Ramos (cell line): ENCODE data around the gene ZSWIM8.
"Not testable (repeated sequence)": the region's sequence is repeated elsewhere in the genome, so short reads cannot be mapped to it uniquely, and the experiment has no call there.

ENCODE experiments used
- in situ Hi-C: fragments of 300-500 bp; cut with MboI; formaldehyde crosslinking; loops from one replicate; pipeline ENCODE4 v1.14.3; 2022; ENCODE audit warnings: low sequenced_read_pairs; ENCODE audit not compliant: unreplicated experiment

Gene ZSWIM8

DNA sequence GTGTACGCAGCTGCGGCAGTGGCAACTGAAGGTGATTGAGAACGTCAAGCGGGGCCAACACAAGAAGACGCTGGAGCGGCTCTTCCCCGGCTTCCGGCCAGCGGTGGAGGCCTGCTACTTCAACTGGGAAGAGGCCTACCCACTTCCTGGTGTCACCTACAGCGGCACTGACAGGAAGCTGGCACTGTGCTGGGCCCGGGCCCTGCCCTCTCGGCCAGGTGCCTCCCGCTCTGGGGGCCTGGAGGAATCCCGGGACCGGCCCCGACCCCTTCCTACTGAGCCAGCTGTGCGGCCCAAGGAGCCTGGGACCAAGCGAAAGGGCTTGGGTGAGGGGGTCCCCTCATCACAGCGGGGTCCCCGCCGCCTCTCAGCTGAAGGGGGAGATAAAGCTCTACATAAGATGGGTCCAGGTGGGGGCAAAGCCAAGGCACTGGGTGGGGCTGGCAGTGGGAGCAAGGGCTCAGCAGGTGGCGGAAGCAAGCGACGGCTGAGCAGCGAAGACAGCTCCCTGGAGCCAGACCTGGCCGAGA, 6.5 kb downstream of the ZSWIM8 start:
- in situ Hi-C loops, result no loop called here

DNA sequence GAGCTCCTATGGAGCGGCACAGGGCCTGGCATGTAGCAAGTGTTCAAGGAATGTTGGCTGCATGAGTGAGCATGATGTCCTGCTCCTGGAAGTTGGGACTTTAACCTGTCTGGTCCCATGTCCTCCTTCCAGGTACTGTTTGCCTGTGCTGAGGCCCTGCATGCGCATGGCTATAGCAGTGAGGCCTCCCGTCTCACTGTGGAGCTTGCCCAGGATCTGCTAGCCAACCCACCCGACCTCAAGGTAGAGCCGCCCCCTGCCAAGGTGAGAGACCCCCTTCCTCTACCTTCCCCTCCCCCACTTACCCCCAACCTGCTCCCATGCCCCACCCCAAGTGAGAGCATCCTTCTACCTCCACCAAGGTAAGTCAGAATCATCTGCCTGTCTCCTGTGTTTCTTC, 8.1 kb downstream of the ZSWIM8 start:
- in situ Hi-C loops, result no loop called here

GRCh38 chr10:73795491-73795890, 10.1 kb downstream of the ZSWIM8 start:
- in situ Hi-C loops, result not testable (repeated sequence)

DNA sequence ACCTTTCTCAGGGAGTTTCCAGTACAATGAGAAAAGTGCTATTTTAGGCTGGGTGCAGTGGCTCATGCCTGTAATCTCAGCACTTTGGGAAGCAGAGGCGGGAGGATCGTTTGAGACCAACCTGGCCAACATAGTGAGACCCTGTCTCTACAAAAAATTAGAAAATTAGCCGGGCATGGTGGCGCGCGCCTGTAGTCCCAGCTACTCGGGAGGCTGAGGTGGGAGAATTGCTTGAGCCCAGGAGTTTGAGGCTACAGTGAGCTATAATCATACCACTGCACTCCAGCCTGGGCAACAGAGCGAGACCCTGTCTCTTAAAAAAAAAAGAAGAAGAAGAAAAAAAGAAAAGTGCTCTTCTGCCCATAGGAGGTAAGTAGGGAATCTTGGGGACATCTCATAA, 10.6 kb downstream of the ZSWIM8 start:
- in situ Hi-C loops, result not testable (repeated sequence)

DNA sequence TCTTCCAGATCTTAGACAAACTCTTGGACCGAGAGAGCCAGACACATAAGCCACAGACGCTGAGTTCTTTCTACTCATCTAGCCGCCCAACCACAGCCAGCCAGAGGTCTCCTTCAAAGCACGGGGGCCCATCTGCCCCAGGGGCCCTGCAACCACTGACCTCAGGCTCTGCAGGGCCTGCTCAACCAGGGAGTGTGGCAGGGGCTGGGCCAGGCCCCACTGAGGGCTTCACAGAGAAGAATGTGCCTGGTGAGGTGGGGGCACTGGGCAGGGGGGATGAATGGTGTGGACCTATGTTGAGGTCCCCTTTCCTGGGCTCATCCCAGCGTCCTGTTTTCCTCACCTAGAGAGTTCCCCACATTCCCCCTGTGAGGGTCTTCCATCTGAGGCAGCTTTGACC, 11.4 kb downstream of the ZSWIM8 start:
- in situ Hi-C loops, result no loop called here

GRCh38 chr10:73797324-73798025, 12.1 kb downstream of the ZSWIM8 start:
- in situ Hi-C loops, result no loop called here

DNA sequence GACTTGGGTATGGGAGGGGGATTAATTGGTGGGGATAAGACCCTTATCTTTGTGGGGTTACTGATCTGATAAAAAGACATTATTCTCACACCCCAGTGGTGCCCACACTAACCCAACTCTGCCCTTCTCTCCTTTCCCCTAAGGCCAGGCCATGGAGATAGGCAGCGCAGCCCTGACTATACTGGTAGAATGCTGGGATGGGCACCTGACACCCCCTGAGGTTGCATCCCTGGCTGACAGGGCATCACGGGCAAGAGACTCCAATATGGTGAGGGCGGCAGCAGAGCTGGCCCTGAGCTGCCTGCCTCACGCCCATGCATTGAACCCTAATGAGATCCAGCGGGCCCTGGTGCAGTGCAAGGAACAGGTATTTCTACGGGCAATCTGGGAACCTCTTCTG, 12.7 kb downstream of the ZSWIM8 start:
- in situ Hi-C loops, result no loop called here

- in situ Hi-C loops, result no loop called here
These were observed 13.6 kb downstream of the ZSWIM8 start for GRCh38 chr10:73798927-73799560.

- in situ Hi-C loops, result no loop called here
These were observed 14.6 kb downstream of the ZSWIM8 start for GRCh38 chr10:73799899-73800559.

DNA sequence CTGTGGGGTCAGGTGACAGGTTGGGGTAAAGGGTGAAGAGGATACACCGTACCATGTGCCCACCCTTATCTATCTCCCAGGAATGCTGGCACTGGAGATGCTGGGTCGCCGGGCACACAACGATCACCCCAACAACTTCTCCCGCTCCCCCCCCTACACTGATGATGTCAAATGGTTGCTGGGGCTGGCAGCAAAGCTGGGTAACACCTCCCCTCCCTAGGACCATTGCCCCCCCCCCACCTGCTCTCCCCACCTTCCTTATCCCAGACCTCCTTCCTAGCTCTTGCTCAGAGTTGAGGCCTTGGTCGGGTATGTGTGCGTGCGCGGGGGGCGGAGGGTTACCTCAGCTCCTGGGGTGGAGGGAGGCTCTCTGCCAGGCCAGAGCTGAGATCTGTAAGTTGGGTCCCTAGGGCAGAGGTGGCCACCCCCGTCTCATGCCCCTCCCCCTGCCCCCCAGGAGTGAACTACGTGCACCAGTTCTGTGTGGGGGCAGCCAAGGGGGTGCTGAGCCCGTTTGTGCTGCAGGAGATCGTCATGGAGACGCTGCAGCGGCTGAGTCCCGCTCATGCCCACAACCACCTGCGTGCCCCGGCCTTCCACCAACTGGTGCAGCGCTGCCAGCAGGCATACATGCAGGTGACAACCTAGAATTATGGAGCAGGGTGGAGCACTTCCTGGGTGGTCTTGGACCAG, 15.3 kb downstream of the ZSWIM8 start:
- in situ Hi-C loops, result no loop called here

DNA sequence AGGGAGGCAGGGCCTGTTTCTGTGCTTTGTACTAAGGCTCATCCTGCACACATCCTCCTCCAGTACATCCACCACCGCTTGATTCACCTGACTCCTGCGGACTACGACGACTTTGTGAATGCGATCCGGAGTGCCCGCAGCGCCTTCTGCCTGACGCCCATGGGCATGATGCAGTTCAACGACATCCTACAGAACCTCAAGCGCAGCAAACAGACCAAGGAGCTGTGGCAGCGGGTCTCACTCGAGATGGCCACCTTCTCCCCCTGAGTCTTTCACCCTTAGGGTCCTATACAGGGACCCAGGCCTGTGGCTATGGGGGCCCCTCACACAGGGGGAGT, 15.8 kb downstream of the ZSWIM8 start:
- in situ Hi-C loops, result no loop called here

DNA sequence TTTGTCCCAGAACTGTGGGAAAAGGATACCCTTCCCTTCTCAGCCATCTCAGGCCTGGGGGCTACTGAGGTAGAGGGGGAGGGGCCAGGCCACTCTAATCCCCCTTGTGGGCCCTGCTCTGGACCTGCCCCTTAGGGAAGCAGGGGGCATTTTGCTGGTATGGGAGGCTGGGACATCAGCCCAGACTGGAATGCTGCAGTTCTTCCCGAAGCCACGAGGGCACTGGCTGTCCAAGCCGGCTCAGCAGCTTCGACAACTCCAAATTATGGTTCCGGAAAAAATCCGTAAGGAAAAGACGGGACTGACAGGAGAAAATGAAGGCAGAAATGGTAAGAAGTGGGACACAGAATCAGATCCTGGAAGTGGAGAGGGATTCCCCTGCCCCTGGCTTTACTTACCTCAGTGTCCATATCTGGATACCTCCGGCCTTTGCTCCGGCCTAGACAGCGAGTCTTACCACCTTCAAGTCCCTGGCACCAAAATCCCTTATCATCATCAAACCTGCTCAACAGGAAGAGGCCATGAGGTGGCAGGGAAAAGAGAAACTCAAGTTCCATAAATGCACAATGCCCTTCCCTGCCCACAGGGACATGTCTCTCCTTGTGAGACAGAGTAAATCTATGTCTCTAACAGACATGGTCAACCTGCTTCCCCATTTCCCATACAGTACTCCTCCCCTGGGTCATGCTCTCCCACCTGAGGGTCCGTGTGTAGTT, 17.0 kb downstream of the ZSWIM8 start:
- in situ Hi-C loops, result no loop called here

GRCh38 chr10:73803680-73804286, 18.4 kb downstream of the ZSWIM8 start:
- in situ Hi-C loops, result no loop called here

GRCh38 chr10:73806176-73806950, 21.0 kb downstream of the ZSWIM8 start:
- in situ Hi-C loops, result no loop called here

DNA sequence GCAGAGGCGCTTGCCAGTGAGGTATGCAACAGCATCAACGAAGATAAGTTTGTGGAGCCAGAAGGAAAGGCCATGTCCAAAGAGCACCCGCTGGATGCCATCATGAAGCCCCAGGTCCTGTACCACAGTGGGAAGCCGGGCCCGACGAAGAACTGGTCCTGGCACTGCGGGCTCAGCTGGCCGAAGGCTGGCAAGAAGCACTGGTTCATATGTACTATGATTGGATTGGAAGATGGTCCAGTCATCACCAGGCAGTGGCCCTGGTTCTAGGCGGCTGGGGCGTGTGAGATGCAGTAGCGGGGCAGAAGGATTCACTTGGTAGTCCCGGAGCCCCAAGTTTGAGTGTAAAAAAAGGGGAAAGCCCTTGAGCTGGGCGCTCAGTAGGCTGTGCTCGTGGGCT, 22.1 kb downstream of the ZSWIM8 start:
- in situ Hi-C loops, result no loop called here

DNA sequence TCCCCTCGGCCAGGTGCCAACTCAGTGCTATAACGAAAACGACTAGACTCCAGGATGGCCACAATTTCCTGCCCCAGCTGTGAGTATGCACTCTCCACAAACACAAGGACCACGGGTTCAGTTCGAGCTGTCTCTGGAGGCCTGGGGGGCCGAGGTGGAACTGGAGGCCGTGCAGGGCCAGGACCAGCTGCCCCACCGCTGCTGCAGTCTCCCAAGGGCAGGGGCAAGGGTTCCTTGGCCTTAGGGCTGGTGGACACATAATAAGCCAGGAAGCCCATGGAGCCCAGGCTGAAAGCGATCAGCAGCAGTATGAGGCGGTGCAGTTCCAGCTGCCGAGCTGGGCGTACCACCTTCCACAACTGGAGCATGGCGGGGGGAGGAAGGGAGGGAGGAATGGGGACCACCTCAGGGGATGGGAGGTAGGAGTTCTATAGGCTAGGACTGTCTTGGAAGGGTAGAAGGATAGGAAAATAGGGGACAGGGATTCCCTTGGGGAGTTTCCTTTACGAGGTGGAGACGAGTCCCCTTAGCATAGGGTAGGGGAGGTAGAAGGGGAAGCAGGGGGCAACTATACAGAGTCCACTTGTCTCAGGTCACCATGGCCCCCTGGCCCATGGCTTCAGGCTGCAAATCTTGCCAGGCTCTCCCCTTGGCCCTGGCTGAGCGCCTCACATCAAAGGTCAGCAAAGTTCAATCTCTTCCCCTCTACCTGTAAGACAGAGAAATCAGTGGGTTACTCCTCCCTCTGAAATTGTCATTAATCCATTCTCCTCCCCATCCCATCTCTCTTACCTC, 22.8 kb downstream of the ZSWIM8 start:
- in situ Hi-C loops, result no loop called here

GRCh38 chr10:73809061-73809818, 23.8 kb downstream of the ZSWIM8 start:
- in situ Hi-C loops, result no loop called here

DNA sequence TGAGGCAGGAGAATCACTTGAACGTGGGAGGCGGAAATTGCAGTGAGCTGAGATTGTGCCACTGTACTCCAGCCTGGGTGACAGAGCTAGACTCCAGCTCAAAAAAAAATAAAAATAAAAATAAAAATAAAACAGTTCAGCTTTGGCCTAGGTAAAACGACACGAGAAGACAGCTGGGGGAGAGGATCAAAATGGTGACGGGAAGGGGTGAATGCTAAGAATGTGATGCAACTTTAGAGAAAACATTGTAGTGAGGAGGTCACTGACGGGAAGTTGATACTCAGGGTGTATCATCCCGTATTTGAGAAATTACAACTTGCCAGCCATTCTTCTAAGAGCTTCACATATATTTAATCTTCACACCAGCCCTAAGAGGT, 24.9 kb downstream of the ZSWIM8 start:
- in situ Hi-C loops, result no loop called here
